ENCODE data around the gene COL5A3. TPM values are rescaled to one million over a fixed set of nuclear protein-coding genes. Genes with fewer than 3 reads are reported as not detected.
A peak's percentile ranks its signal among the peaks of the same experiment; 100 is the strongest.

Gene COL5A3
- total RNA-seq, 4 donors from 2014 or later: 3.7 to 7.4 (median 5.2) TPM

DNA sequence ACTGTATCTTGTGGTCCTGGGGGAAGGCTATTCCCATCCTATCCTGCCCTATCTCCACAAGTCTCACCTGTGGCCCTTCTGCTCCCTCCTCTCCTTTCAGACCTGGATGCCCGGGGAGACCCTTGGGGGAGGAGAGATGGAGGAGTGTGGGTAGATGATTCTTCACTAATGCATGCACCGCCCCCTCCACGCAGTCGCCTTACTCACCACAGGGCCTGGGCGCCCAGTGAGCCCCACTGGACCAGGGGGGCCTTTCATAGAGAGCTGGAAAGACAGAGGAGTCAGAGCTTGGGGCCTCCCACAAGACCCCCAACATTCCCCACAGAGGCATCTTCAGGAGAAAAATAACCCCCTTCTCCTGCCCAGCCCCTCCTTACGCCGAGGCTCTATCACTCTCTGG, 14.3 kb downstream of the COL5A3 start:
- WGBS, 2 donors: 0 to 54% methylated on average over 1 to 2 of the region's 7 CpGs
- intact Hi-C loops (cut with DNase I): no loop called here

GRCh38 chr19:9995084-9995483, 15.2 kb downstream of the COL5A3 start:
- H3K27me3 ChIP-seq: no peaks in the 10 kb centered on the region
- intact Hi-C loops (cut with DNase I): no loop called here
- H3K9me3 ChIP-seq: no peaks in the 10 kb centered on the region
- no peak for DNase-seq
- TF ChIP-seq POLR2A (IDR thresholded peaks at IDR 0.05): no peak
- TF ChIP-seq, protein P1, sequence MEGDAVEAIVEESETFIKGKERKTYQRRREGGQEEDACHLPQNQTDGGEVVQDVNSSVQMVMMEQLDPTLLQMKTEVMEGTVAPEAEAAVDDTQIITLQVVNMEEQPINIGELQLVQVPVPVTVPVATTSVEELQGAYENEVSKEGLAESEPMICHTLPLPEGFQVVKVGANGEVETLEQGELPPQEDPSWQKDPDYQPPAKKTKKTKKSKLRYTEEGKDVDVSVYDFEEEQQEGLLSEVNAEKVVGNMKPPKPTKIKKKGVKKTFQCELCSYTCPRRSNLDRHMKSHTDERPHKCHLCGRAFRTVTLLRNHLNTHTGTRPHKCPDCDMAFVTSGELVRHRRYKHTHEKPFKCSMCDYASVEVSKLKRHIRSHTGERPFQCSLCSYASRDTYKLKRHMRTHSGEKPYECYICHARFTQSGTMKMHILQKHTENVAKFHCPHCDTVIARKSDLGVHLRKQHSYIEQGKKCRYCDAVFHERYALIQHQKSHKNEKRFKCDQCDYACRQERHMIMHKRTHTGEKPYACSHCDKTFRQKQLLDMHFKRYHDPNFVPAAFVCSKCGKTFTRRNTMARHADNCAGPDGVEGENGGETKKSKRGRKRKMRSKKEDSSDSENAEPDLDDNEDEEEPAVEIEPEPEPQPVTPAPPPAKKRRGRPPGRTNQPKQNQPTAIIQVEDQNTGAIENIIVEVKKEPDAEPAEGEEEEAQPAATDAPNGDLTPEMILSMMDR (IDR thresholded peaks at IDR 0.05): no peak
- peaks cover 0 to under 1% (median 0%) of the 10 kb centered on the region in 3 donors for H3K4me1 ChIP-seq
- H3K36me3 ChIP-seq: peaks cover 0 to 40% (median 0%) of the 10 kb centered on the region in 3 donors
- 80 to 88% methylated on average over 7 of the region's 8 CpGs for whole genome bisulfite sequencing, 2 donors
- no peak overlapping the region for H3K27ac ChIP-seq
- H3K4me3 ChIP-seq: no peak overlapping the region

More for the DNA sequence above, 14.3 kb downstream of the COL5A3 start:
- peaks cover 0 to 10% (median 0%) of the 10 kb centered on the region in 3 donors for H3K4me1 ChIP-seq
- no peak overlapping the region for H3K27ac ChIP-seq
- peaks cover 0 to 33% (median 0%) of the 10 kb centered on the region in 3 donors for H3K36me3 ChIP-seq
- TF ChIP-seq, protein P1 (IDR thresholded peaks at IDR 0.05): no peak
- TF ChIP-seq POLR2A (IDR thresholded peaks at IDR 0.05): no peak
- no peaks in the 10 kb centered on the region for H3K9me3 ChIP-seq
- no peak overlapping the region for H3K4me3 ChIP-seq
- no peaks in the 10 kb centered on the region for H3K27me3 ChIP-seq
- no peak for DNase-seq

DNA sequence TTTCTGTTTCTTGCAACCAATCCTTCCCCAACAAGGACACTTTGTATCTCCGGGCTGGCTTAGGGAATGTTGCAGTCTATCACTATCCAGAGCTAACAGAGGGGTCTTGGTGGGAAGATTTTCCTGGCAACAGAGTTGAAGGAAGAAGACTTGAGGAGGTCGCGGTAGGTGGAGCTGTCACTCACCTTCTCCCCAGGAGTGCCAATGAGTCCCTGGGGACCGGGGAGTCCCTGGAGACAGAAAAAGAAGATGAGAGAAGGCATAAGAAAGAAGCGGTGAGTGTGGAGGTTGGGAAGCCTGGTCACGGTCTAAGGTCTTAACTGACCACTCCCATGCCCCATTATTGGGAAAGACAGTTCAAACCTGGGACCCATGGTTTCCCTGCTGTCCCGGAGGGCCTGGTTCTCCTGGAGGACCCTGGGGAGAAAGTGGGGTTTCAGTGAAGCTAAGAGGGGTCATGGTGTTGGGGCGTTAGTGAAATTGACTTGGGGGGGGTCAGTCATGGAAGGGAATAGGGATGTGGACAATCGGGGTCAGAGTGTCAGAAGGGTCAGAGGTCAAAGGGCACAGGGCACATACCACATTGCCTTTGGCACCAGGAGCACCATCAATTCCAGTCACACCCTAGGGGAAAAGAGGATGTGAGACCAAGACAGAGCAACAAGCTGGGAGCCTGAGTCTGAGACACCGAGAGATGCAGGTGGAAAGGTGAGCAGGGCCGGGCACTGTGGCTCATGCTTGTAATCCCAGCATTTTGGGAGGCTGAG, 18.7 kb downstream of the COL5A3 start:
- TF ChIP-seq, protein P1 (IDR thresholded peaks at IDR 0.05): no peak
- no peak for TF ChIP-seq POLR2A (IDR thresholded peaks at IDR 0.05)
- Histone ChIP-seq H3K4me1 (peaks cover 0 to 10% (median 0%) of the 10 kb centered on the region in 3 donors), H3K4me3 (no peak overlapping the region), H3K27me3 (no peaks in the 10 kb centered on the region), H3K9me3 (no peaks in the 10 kb centered on the region), H3K27ac (no peak overlapping the region), H3K36me3 (peaks cover 0 to 40% (median 0%) of the 10 kb centered on the region in 3 donors)
- intact Hi-C loops (cut with DNase I): no loop called here
- 74 to 76% methylated on average over 9 to 11 of the region's 11 CpGs for WGBS, 2 donors
- DNase-seq: no peak

DNA sequence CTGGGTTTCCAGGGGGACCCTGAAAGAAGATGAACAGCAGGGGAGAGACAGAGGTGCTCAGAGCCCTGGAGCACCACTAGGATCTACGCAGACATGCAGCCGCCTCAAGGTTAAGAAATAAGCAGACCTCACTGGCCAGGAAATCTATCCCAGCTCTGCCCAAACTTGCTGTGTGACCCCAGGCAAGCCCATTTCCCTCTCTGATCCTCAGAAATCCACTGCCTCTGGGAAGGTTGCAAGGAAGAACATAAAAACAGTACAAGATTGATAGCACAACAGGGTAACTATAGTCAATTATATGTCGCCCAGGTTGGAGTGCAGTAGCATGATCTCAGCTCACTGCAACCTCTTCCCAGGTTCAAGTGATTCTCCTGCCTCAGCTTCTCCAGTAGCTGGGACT, 20.8 kb downstream of the COL5A3 start:
- no peaks in the 10 kb centered on the region for H3K9me3 ChIP-seq
- no peak overlapping the region for H3K4me3 ChIP-seq
- H3K27me3 ChIP-seq: no peaks in the 10 kb centered on the region
- TF ChIP-seq POLR2A (IDR thresholded peaks at IDR 0.05): no peak
- TF ChIP-seq, protein P1 (IDR thresholded peaks at IDR 0.05): no peak
- no peak overlapping the region for H3K27ac ChIP-seq
- H3K36me3 ChIP-seq: peaks cover 0 to 37% (median 0%) of the 10 kb centered on the region in 3 donors
- peaks cover 0 to 15% (median 0%) of the 10 kb centered on the region in 3 donors for H3K4me1 ChIP-seq
- no peak for DNase-seq
- 73 to 89% methylated on average over 3 of the region's 3 CpGs for WGBS, 2 donors
- intact Hi-C loops (cut with DNase I): no loop called here

DNA sequence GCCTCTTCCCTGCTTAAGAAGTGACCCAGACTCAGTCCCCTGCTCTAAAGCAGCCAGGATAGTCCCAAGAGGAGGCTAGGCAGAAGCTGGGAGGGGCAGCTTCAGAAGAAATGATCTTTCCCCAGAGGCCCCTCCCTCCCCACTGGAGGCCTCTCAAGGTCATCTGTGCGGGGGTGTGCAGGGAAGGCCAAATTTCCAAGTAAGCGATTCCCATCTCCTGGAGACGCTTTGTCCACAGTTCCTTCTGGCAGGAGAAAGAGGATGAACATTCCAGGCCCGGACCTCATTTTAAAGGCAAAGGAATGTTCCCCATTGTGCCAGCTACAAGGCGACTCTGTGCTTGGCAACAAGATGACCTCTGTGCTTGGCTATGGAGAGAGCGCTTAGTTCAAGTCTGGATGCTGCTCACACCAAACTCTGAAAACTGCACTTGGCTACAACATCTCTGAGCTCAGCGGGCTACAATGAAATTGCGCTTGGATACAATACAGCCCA, 23.5 kb downstream of the COL5A3 start:
- H3K4me1 ChIP-seq: peaks cover 0 to 15% (median 0%) of the 10 kb centered on the region in 3 donors
- DNase-seq: no peak
- peaks cover 0 to 35% (median 0%) of the 10 kb centered on the region in 3 donors for H3K36me3 ChIP-seq
- H3K27ac ChIP-seq: peak overlapping the region in 3 of 4 donors; percentile 30 to 61 (median 42)
- no peak for TF ChIP-seq POLR2A (IDR thresholded peaks at IDR 0.05)
- TF ChIP-seq, protein P1 (IDR thresholded peaks at IDR 0.05): no peak
- H3K9me3 ChIP-seq: no peaks in the 10 kb centered on the region
- H3K4me3 ChIP-seq: no peak overlapping the region
- WGBS, 2 donors: 54 to 62% methylated on average over 5 to 6 of the region's 8 CpGs
- no peaks in the 10 kb centered on the region for H3K27me3 ChIP-seq
- intact Hi-C loops (cut with DNase I): no loop called here

All from esophagus squamous epithelium (tissue), 5 donors.